Activated B cell treated with CpG ODN at 0.5 μM for 24 hours (primary cell): ENCODE measurements around the gene DIRAS1. TPM values are rescaled to one million over a fixed set of nuclear protein-coding genes. Genes with fewer than 3 reads are reported as not detected.

Experiments used
- ATAC-seq: fragments of 200-7000 bp; cut with Tn5 transposase; one replicate; pipeline ENCODE4 v1.10.0; 2021; ENCODE audit warnings: low read depth, mild to moderate bottlenecking, moderate library complexity
- CTCF ChIA-PET: fragments of 350-600 bp; sonication (Branson Sonifier 250); formaldehyde crosslinking; loops from one replicate; lab custom pipeline; 2021; ENCODE audit warnings: antibody characterized with exemption; lab: Charles Lee
- POLR2A ChIA-PET: fragments of 350-600 bp; sonication (Branson Sonifier 250); formaldehyde crosslinking; loops from one replicate; lab custom pipeline; 2021; ENCODE audit warnings: antibody characterized with exemption; lab: Charles Lee
- DNase-seq: peaks from one replicate; pipeline ENCODE4 v3.0.0; 2022
- H3K27ac Mint-ChIP-seq: one replicate; pipeline ENCODE4 v1.8.0; 2020; ENCODE audit warnings: mixed read lengths
- H3K27me3 Mint-ChIP-seq: one replicate; pipeline ENCODE4 v1.8.0; 2021; ENCODE audit warnings: mixed read lengths
- H3K36me3 Mint-ChIP-seq: one replicate; pipeline ENCODE4 v1.8.0; 2021; ENCODE audit warnings: low read depth, mixed read lengths
- H3K4me1 Mint-ChIP-seq: one replicate; pipeline ENCODE4 v1.8.0; 2021; ENCODE audit warnings: mixed read lengths
- H3K4me3 Mint-ChIP-seq: one replicate; pipeline ENCODE4 v1.8.0; 2020; ENCODE audit warnings: mild to moderate bottlenecking, mixed read lengths
- H3K9me3 Mint-ChIP-seq: one replicate; pipeline ENCODE4 v1.8.0; 2020; ENCODE audit warnings: mixed read lengths
- CTCF ChIP-seq: fragments of 200-600 bp; IDR thresholded peaks from one replicate; pipeline ENCODE4 v1.8.0; 2022; ENCODE audit warnings: antibody characterized with exemption, mild to moderate bottlenecking
- intact Hi-C: fragments of 100-400 bp; cut with micrococcal nuclease; formaldehyde crosslinking; loops from one replicate; pipeline ENCODE4 v1.15.1; 2024
- total RNA-seq: library from RNA; stranded (reverse); gene quantifications from 2 replicates; pipeline ENCODE4 v1.2.3, GENCODE V29; 2022

The DIRAS1 gene
- total RNA-seq, 1 donor from 2014 or later: 6.4 TPM

- Mint-ChIP-seq H3K4me1 (peaks cover 34% of the 10 kb centered on the region), H3K36me3 (peaks cover 2% of the 10 kb centered on the region), H3K27me3 (no peaks in the 10 kb centered on the region), H3K9me3 (no peaks in the 10 kb centered on the region), H3K27ac (no peak overlapping the region), H3K4me3 (no peak overlapping the region)
- DNase-seq (no peak), ATAC-seq (no peak)
- intact Hi-C loops: no loop called here
- CTCF ChIA-PET: no interaction called here
- POLR2A ChIA-PET: interaction anchor here (0.7 to 1.3 kb wide), 4 partner anchors 14 to 44 kb away, joined by 3 to 12 read pairs (median 4); no protein-coding TSS in a partner anchor
- TF ChIP-seq CTCF: no peak
Measured at GRCh38 chr19:2706251-2706650, 14.9 kb downstream of the DIRAS1 start.

GRCh38 chr19:2703691-2704216, 17.4 kb downstream of the DIRAS1 start:
- Mint-ChIP-seq H3K4me3 (no peak overlapping the region), H3K27me3 (no peaks in the 10 kb centered on the region), H3K9me3 (no peaks in the 10 kb centered on the region), H3K4me1 (peaks cover 39% of the 10 kb centered on the region), H3K27ac (no peak overlapping the region), H3K36me3 (peaks cover 8% of the 10 kb centered on the region)
- CTCF ChIA-PET: no interaction called here
- no peak for DNase-seq
- intact Hi-C loops: no loop called here
- no peak for TF ChIP-seq CTCF
- ATAC-seq: no peak
- POLR2A ChIA-PET: interaction anchor here (1.6 to 7.9 kb wide), 4 partner anchors 7 to 228 kb away, joined by 7 to 176 read pairs (median 50); partner anchors contain the start of genes GADD45B and SLC39A3

GRCh38 chr19:2703077-2703437, 18.1 kb downstream of the DIRAS1 start:
- no peak for ATAC-seq
- CTCF ChIA-PET: no interaction called here
- H3K27ac Mint-ChIP-seq: peak overlapping the region; percentile 65

GRCh38 chr19:2702170-2703076, 18.7 kb downstream of the DIRAS1 start, which contains the start of gene GNG7:
TSS of gene GNG7 (minus strand) at chr19:2702694. CDS start at chr19:2520688, 182,006 bp downstream.
- Mint-ChIP-seq H3K4me3 (peak within 1 kb of the TSS; percentile 85), H3K27ac (peak within 1 kb of the TSS; percentile 89), H3K9me3 (no peaks in the 10 kb centered on the region), H3K36me3 (peaks cover 11% of the 10 kb centered on the region), H3K27me3 (no peaks in the 10 kb centered on the region), H3K4me1 (peaks cover 53% of the 10 kb centered on the region)
- CTCF ChIA-PET: interaction anchor here (1.0 to 4.3 kb wide), 2 partner anchors 54 to 65 kb away, joined by 3 to 25 read pairs; no protein-coding TSS in a partner anchor
- intact Hi-C loops: loop anchor here (1.0 kb wide), 3 partner anchors 8 to 38 kb away; partner anchors contain the start of gene SLC39A3
- POLR2A ChIA-PET: interaction anchor here (0.6 to 7.9 kb wide), 15 partner anchors 9 to 1047 kb away, joined by 3 to 176 read pairs (median 7); partner anchors contain the start of genes GADD45B and SLC39A3
- ATAC-seq (peak; percentile 99), DNase-seq (peak; percentile 99)
- no peak for TF ChIP-seq CTCF

More at GRCh38 chr19:2703077-2703437, 18.1 kb downstream of the DIRAS1 start:
- intact Hi-C loops: no loop called here
- no peaks in the 10 kb centered on the region for H3K9me3 Mint-ChIP-seq
- H3K27me3 Mint-ChIP-seq: no peaks in the 10 kb centered on the region
- POLR2A ChIA-PET: interaction anchor here (1.4 to 7.9 kb wide), 7 partner anchors 8 to 227 kb away, joined by 5 to 176 read pairs (median 7); partner anchors contain the start of genes GADD45B and SLC39A3
- TF ChIP-seq CTCF: no peak
- DNase-seq: no peak
- peak overlapping the region; percentile 74 for H3K4me3 Mint-ChIP-seq
- H3K36me3 Mint-ChIP-seq: peaks cover 11% of the 10 kb centered on the region
- peaks cover 46% of the 10 kb centered on the region for H3K4me1 Mint-ChIP-seq
